Activated naive CD4-positive, alpha-beta T cell treated with anti-CD3 and anti-CD28 coated beads for 36 hours (primary cell): ENCODE measurements around the gene HPSE2. TPM values are rescaled to one million over a fixed set of nuclear protein-coding genes. Genes with fewer than 3 reads are reported as not detected.

ENCODE experiments used
- CTCF ChIA-PET: fragments of 350-600 bp; sonication (Branson Sonifier 250); formaldehyde crosslinking; loops from one replicate; lab custom pipeline; 2021; ENCODE audit warnings: antibody characterized with exemption; lab: Charles Lee
- DNase-seq: peaks from one replicate; pipeline ENCODE4 v3.0.0-alpha.2; 2020
- H3K27ac Mint-ChIP-seq: one replicate; pipeline ENCODE4 v1.8.0; 2021; ENCODE audit warnings: mild to moderate bottlenecking, mixed read lengths
- H3K27me3 Mint-ChIP-seq: one replicate; pipeline ENCODE4 v1.8.0; 2021; ENCODE audit warnings: low read depth, mixed read lengths
- H3K36me3 Mint-ChIP-seq: one replicate; pipeline ENCODE4 v1.8.0; 2021; ENCODE audit warnings: low read depth, mixed read lengths
- H3K4me1 Mint-ChIP-seq: one replicate; pipeline ENCODE4 v1.8.0; 2021; ENCODE audit warnings: low read depth, mixed read lengths
- H3K4me3 Mint-ChIP-seq: one replicate; pipeline ENCODE4 v1.8.0; 2021; ENCODE audit warnings: mild to moderate bottlenecking, moderate library complexity, mixed read lengths
- H3K9me3 Mint-ChIP-seq: one replicate; pipeline ENCODE4 v1.8.0; 2021; ENCODE audit warnings: mixed read lengths
- intact Hi-C: fragments of 100-400 bp; cut with micrococcal nuclease; formaldehyde crosslinking; loops from one replicate; pipeline ENCODE4 v1.15.1; 2023
- total RNA-seq, 2 experiments: library from RNA; stranded (reverse); gene quantifications; one replicate each; pipeline ENCODE4 v1.2.3, GENCODE V29; 2021

Gene HPSE2
- total RNA-seq, 2 experiments from 2014 or later = not detected

DNA sequence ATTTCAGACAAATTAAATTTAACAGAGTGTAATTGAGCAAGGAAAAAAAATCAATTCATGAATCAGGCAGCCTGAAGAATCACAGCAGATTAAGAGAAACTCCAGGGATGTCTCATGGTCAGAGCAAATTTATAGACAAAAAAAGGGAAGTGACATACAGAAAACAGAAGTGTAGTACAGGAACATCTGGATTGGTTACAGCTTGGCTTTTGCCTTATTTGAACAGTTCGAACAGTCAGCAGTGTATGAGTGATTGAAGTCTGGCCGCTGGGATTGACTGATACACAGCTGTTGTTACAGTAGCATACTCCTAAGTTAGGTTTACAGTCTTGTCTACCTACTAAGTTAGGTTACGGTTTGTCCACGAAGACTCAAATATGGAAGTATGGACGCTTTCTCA lies 255.3 kb downstream of the HPSE2 start:
- no peak overlapping the region for H3K27ac Mint-ChIP-seq
- H3K36me3 Mint-ChIP-seq = no peaks in the 10 kb centered on the region
- CTCF ChIA-PET = no interaction called here
- H3K4me1 Mint-ChIP-seq = no peaks in the 10 kb centered on the region
- no peaks in the 10 kb centered on the region for H3K9me3 Mint-ChIP-seq
- DNase-seq = no peak
- no peaks in the 10 kb centered on the region for H3K27me3 Mint-ChIP-seq
- intact Hi-C loops = no loop called here
- H3K4me3 Mint-ChIP-seq = no peak overlapping the region

DNA sequence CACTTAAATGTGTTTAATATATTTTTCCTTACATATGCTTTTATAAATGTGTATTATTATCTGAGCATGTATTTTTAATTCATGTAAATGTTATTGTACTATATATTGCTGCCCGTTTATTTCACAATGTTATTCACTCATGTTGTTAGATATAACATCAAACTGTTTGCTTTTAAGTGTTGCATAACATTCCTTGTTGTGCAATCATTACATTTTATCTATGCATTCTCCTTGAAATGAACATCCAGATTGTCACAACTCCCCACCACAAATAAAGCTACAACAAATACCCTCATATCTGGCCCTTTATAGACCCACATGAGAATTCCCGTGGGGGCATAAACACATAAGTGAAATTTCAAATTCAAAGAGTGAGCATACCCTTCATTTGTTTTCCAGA lies 264.2 kb downstream of the HPSE2 start:
- Mint-ChIP-seq H3K36me3 (peaks cover 1% of the 10 kb centered on the region), H3K27ac (no peak overlapping the region), H3K4me1 (no peaks in the 10 kb centered on the region), H3K9me3 (no peaks in the 10 kb centered on the region), H3K27me3 (peaks cover 2% of the 10 kb centered on the region), H3K4me3 (no peak overlapping the region)
- CTCF ChIA-PET = no interaction called here
- no peak for DNase-seq
- intact Hi-C loops = no loop called here

DNA sequence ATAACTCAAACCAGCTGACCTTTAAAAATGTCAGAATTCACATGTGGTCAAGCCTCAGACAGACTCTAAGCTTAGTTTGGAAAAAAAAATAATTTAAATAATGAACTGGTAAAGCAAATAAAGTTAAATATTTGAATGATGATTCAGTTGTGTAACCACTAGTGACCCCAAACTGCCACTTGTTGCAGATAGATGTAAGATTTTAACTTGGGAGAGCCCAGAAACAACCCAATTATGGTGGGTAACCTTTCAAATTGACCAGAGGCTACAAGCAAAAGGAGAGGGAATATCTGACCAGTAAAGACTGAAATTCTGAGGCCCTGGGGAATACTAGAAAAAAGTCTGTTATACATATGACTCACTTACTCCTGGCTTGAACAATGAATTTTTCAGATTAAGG lies 268.1 kb downstream of the HPSE2 start:
- H3K36me3 Mint-ChIP-seq = peaks cover 1% of the 10 kb centered on the region
- H3K27ac Mint-ChIP-seq = no peak overlapping the region
- no peaks in the 10 kb centered on the region for H3K4me1 Mint-ChIP-seq
- peaks cover 2% of the 10 kb centered on the region for H3K9me3 Mint-ChIP-seq
- DNase-seq = no peak
- intact Hi-C loops = no loop called here
- peaks cover 6% of the 10 kb centered on the region for H3K27me3 Mint-ChIP-seq
- H3K4me3 Mint-ChIP-seq = no peak overlapping the region
- CTCF ChIA-PET = no interaction called here

DNA sequence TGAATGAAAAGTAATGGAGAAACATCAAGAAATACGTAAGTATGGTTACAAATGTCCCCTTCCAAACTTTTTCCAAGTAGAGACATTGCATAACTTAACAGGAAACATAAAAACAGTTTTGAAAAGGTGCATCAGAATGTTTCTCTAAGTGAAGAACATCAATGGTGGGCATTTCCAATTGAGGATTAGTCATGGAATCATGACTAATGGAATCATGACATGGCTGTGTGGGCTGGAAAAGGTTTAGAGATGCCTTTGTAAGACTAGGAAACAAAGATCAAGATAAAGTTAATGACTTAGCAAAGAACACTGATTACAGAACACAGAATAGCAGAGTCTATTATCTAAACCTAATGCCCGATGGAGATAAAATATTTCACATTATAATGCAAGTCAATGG lies 272.0 kb downstream of the HPSE2 start:
- H3K27me3 Mint-ChIP-seq = peaks cover 4% of the 10 kb centered on the region
- no peaks in the 10 kb centered on the region for H3K36me3 Mint-ChIP-seq
- H3K27ac Mint-ChIP-seq = no peak overlapping the region
- CTCF ChIA-PET = no interaction called here
- H3K9me3 Mint-ChIP-seq = peaks cover 2% of the 10 kb centered on the region
- no peak for DNase-seq
- intact Hi-C loops = no loop called here
- H3K4me1 Mint-ChIP-seq = no peaks in the 10 kb centered on the region
- H3K4me3 Mint-ChIP-seq = no peak overlapping the region

DNA sequence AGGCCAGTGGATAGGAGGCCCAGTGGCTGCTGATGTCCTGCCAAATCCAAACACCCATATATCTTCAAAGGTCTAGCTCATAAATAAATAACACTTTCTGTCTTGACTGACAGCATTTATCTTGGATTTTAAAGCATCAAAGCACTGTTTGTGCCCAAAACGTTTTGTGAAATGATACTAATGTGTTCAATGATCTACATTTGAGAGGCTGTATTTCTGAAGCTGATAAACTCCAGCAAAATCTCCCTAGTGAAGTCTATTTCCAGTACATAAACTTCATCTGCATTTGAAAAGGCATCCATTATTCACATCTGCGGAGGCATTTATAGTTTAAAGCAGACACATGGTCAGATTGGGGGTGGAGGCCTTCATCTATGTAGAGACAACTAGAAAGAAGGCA lies 276.3 kb downstream of the HPSE2 start:
- Mint-ChIP-seq H3K4me1 (no peaks in the 10 kb centered on the region), H3K27me3 (peaks cover 1% of the 10 kb centered on the region), H3K9me3 (peaks cover 3% of the 10 kb centered on the region), H3K27ac (no peak overlapping the region), H3K4me3 (no peak overlapping the region), H3K36me3 (no peaks in the 10 kb centered on the region)
- intact Hi-C loops = no loop called here
- DNase-seq = no peak
- CTCF ChIA-PET = no interaction called here

DNA sequence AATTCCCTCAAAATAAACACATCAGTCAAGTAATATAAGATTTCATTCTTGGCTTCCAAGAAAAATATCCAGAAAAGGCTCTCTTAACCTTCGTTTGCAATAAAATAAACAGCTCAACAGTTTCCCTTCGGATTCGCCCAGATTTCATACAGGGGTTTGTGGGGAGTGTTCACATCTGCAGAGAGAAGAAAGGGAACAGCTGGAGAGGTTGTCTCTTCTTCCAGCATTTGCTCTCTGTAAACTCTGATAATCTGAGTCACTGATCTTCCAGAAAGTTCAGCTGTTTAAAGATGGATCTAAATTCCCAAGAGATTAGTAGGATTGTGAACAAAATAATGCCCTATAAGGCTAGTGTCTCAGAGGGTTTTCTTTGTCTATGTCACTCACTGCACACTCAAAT lies 277.9 kb downstream of the HPSE2 start:
- Mint-ChIP-seq H3K4me3 (no peak overlapping the region), H3K36me3 (no peaks in the 10 kb centered on the region), H3K27me3 (peaks cover 1% of the 10 kb centered on the region), H3K9me3 (peaks cover 5% of the 10 kb centered on the region), H3K27ac (no peak overlapping the region), H3K4me1 (no peaks in the 10 kb centered on the region)
- no peak for DNase-seq
- CTCF ChIA-PET = no interaction called here
- intact Hi-C loops = no loop called here

DNA sequence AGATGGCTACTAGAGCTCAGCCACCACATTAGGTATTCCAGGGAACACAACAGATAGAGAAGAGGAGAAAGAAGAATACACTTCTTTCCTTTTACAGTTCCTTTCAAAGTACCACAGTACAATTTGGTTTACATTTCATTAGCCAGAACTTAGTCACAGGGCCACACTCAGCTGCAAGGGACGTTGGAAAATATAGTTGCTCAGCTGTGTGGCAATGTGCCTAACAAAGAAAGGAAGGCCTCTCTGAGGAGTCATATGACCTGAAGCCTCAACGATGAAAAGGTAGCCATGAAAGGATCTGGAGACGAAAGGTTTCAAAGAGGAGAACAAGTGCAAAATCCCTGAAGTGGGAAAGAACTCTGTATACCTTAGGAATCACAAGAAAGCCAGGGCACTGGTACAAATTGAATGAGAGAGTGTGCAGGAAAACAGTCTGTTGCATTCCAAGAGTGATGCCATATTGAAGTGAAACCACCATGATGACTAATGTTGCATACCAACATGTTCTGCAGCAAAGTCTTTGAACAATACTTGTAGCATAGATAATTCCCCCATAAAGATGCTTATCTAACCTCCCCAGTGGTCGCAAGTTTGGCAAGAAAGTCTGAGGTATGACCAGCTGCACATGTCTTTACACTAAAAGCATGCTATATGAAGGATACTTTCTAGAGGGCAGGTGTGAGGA lies 278.9 kb downstream of the HPSE2 start:
- DNase-seq = no peak
- intact Hi-C loops = no loop called here
- Mint-ChIP-seq H3K4me3 (no peak overlapping the region), H3K4me1 (no peaks in the 10 kb centered on the region), H3K36me3 (no peaks in the 10 kb centered on the region), H3K27ac (no peak overlapping the region), H3K27me3 (peaks cover 3% of the 10 kb centered on the region), H3K9me3 (peaks cover 5% of the 10 kb centered on the region)
- CTCF ChIA-PET = no interaction called here

DNA sequence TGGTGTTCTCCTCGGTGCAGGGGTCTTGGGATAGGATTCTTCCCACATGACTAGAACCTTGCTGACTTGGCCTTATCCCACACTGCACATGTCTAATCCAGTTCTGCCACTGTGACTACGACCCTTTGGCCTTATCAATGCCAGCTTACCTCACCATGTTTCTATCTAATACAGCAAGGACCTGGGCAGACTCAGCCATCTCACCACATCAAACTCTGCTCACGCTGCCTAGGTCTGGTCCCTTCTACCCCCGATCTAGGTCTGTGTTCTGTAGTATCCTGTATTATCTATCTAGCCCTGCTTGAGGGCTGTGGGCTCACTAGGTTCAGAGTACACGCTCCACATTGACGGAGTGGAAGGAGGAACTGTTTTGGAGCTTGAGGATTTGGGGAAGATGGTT lies 282.4 kb downstream of the HPSE2 start:
- no peak overlapping the region for H3K27ac Mint-ChIP-seq
- no peak for DNase-seq
- no peaks in the 10 kb centered on the region for H3K4me1 Mint-ChIP-seq
- peaks cover 3% of the 10 kb centered on the region for H3K27me3 Mint-ChIP-seq
- CTCF ChIA-PET = no interaction called here
- H3K9me3 Mint-ChIP-seq = peaks cover 5% of the 10 kb centered on the region
- intact Hi-C loops = no loop called here
- no peak overlapping the region for H3K4me3 Mint-ChIP-seq
- H3K36me3 Mint-ChIP-seq = no peaks in the 10 kb centered on the region

DNA sequence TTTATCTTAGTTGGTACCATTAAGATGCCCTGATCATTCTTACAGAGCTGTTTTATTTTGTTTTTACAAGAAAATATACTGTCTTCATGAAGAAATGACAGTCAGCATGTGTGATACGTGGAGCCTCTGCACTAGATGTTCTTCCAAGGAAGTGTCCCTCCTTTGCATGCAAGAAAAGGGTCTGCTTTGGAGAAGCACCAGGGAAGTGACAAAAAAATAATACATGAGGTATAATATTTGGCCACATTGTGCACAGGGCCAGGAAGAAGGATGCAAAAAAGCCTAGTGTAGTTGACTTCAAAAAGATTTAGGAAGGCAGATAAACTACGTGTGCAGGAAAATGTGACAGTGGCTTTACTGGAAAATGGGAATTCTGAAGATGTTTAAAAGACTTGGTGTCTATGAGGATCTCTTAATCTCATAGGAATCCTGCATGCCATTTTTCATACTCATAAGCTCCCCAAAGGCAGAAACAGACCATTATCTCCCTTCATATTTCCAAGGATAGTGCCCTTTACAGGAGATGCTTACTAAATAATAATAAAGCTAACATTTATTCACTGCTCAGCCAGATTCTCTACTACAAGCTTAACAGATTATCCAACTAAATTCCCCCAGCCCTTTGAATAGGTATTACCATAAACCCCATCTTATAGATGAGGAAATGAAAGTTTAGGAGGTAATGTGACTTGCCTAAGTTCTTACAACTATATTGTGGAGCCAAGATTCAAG lies 284.2 kb downstream of the HPSE2 start:
- Mint-ChIP-seq H3K4me1 (no peaks in the 10 kb centered on the region), H3K4me3 (no peak overlapping the region), H3K27ac (no peak overlapping the region), H3K9me3 (peaks cover 4% of the 10 kb centered on the region), H3K36me3 (no peaks in the 10 kb centered on the region), H3K27me3 (peaks cover 2% of the 10 kb centered on the region)
- intact Hi-C loops = no loop called here
- CTCF ChIA-PET = no interaction called here
- no peak for DNase-seq

DNA sequence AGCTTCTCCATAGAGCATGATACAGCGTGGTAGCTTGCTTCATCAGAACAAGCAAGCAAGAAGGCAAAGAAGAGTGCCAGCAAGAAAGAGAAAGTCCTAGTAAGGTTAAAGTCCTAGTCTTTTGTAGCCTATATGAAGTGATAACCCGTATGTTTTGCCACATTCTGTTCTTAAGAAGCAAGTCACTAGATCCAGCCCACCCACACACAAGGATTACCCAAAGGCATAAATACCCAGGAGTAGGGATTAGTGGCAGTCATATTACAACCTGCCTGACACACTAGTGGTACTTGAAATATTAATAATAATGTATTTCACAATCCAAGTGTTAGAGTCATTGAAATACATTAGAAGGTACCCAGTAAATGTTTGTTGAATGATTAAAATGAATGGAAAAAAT lies 285.5 kb downstream of the HPSE2 start:
- Mint-ChIP-seq H3K27ac (no peak overlapping the region), H3K36me3 (no peaks in the 10 kb centered on the region), H3K27me3 (peaks cover 2% of the 10 kb centered on the region), H3K4me3 (no peak overlapping the region), H3K9me3 (peaks cover 2% of the 10 kb centered on the region), H3K4me1 (no peaks in the 10 kb centered on the region)
- DNase-seq = no peak
- CTCF ChIA-PET = no interaction called here
- intact Hi-C loops = no loop called here

DNA sequence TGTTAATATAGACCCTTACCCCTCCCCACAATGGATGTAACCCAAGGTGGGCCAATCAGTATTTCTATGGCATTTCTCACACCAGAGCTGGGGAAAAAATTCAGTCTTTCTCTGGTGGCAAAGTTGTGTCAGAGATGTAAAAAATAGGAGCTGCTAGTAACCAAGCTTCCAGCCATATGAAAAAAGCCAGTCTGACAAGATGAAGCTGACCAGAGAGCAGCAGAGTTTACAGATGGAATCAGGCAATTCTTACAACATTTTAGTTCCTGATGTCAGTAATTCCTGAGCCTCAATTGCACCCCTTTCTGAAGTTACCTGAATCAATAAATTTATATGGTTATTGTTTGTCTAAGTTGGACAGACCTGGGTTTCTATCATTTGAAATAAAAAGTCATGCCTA lies 286.3 kb downstream of the HPSE2 start:
- Mint-ChIP-seq H3K9me3 (peaks cover 2% of the 10 kb centered on the region), H3K36me3 (no peaks in the 10 kb centered on the region), H3K4me3 (no peak overlapping the region), H3K4me1 (no peaks in the 10 kb centered on the region), H3K27me3 (peaks cover 2% of the 10 kb centered on the region), H3K27ac (no peak overlapping the region)
- intact Hi-C loops = no loop called here
- CTCF ChIA-PET = no interaction called here
- DNase-seq = no peak

DNA sequence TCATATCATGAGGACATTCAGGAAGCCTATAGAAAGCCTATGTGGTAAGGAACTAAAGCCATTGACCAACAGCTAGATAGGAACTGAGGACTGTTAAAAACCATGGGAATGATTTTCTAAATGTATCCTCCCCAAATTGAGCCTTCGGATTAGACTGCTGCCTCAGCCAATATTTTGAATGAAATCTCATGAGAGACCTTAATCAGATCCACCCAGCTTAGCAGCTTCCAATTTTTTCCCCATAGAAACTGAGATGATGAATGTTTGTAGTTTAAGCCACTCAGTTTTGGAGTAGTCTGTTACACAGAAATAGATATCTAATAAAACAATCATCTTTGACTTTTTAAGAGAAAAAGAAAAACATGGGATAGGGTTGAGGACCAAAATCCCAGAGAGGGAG lies 292.0 kb downstream of the HPSE2 start:
- no peak for DNase-seq
- no peaks in the 10 kb centered on the region for H3K9me3 Mint-ChIP-seq
- intact Hi-C loops = no loop called here
- CTCF ChIA-PET = no interaction called here
- H3K27ac Mint-ChIP-seq = no peak overlapping the region
- H3K4me3 Mint-ChIP-seq = no peak overlapping the region
- H3K36me3 Mint-ChIP-seq = no peaks in the 10 kb centered on the region
- H3K4me1 Mint-ChIP-seq = no peaks in the 10 kb centered on the region
- no peaks in the 10 kb centered on the region for H3K27me3 Mint-ChIP-seq

DNA sequence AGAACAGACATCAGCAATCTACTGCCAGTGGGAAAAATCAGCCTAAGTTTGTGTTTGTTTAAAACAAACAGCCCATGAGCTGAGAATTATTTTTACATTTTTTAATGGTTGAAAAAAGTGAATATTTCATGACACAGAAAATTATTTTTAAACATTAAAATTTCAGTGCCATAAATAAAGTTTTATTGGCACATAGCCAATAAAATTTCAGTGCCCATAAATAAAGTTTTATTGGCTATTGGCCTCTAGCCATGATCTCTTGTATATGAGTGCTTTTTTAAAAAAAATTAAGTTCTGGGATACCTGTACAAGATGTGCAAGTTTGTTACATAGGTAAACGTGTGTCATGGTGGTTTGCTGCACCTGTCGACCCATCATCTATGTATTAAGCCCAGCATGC lies 305.9 kb downstream of the HPSE2 start:
- Mint-ChIP-seq H3K27me3 (peaks cover 2% of the 10 kb centered on the region), H3K9me3 (peaks cover 15% of the 10 kb centered on the region), H3K27ac (no peak overlapping the region), H3K4me3 (no peak overlapping the region), H3K4me1 (no peaks in the 10 kb centered on the region), H3K36me3 (no peaks in the 10 kb centered on the region)
- intact Hi-C loops = no loop called here
- CTCF ChIA-PET = interaction anchor here (0.6 kb wide), 1 partner anchor 254 kb away, joined by 4 read pairs; no protein-coding TSS in a partner anchor
- DNase-seq = no peak
